MCF 10A (cell line): ENCODE data around the gene POLA1. TPM values are rescaled to one million over a fixed set of nuclear protein-coding genes. Genes with fewer than 3 reads are reported as not detected.

Source experiments
- BruUV-seq: library from RNA; stranded (reverse); fragments of 400-500 nt; replicated peaks from 2 replicates; lab custom pipeline; 2021; lab: Mats Ljungman, UMichigan
- CTCF ChIA-PET: fragments of 300-600 bp; sonication (Branson Sonifier 250); formaldehyde crosslinking; extraction: SDS; loops from one replicate; lab custom pipeline; 2021; ENCODE audit warnings: antibody characterized with exemption, inconsistent platforms; lab: Yijun Ruan, JAX
- POLR2A ChIA-PET: fragments of 300-600, 350-650 bp; sonication (Branson Sonifier 250); formaldehyde crosslinking; extraction: SDS; loops from one replicate; lab custom pipeline; 2020; ENCODE audit warnings: antibody characterized with exemption, inconsistent platforms; lab: Yijun Ruan, JAX
- DNase-seq: peaks from one replicate; pipeline ENCODE4 v3.0.0-alpha.2; 2018; ENCODE audit not compliant: unreplicated experiment
- H3K27ac Mint-ChIP-seq: one replicate; pipeline ENCODE4 v1.8.0; 2022; ENCODE audit warnings: mild to moderate bottlenecking, low read depth, mixed read lengths; ENCODE audit not compliant: unreplicated experiment
- H3K27me3 Mint-ChIP-seq: one replicate; pipeline ENCODE4 v1.8.0; 2022; ENCODE audit warnings: mixed read lengths; ENCODE audit not compliant: insufficient read depth, unreplicated experiment
- H3K36me3 Mint-ChIP-seq: one replicate; pipeline ENCODE4 v1.8.0; 2022; ENCODE audit warnings: mild to moderate bottlenecking, moderate library complexity, mixed read lengths; ENCODE audit not compliant: insufficient read depth, unreplicated experiment
- H3K4me1 Mint-ChIP-seq: one replicate; pipeline ENCODE4 v1.8.0; 2022; ENCODE audit warnings: mixed read lengths; ENCODE audit not compliant: insufficient read depth, unreplicated experiment
- H3K4me3 Mint-ChIP-seq: one replicate; pipeline ENCODE4 v1.8.0; 2022; ENCODE audit warnings: mild to moderate bottlenecking, moderate library complexity, mixed read lengths; ENCODE audit not compliant: unreplicated experiment
- H3K9me3 Mint-ChIP-seq: one replicate; pipeline ENCODE4 v1.8.0; 2022; ENCODE audit warnings: mixed read lengths; ENCODE audit not compliant: unreplicated experiment
- intact Hi-C: fragments of 100-400 bp; cut with micrococcal nuclease; formaldehyde crosslinking; loops from 2 replicates; pipeline ENCODE4 v1.14.1; 2022
- total RNA-seq: library from RNA; stranded (reverse); gene quantifications from 2 replicates; pipeline ENCODE4 v1.2.3, GENCODE V29; 2022
- TF ChIP-seq, protein P1 (sequence below): fragments of 200-600 bp; IDR thresholded peaks from one replicate; pipeline ENCODE4 v1.8.0; 2022; ENCODE audit warnings: antibody characterized with exemption, mild to moderate bottlenecking; ENCODE audit not compliant: unreplicated experiment

POLA1 gene
- total RNA-seq, 1 experiment from 2014 or later: 9.8 TPM

- no peaks in the 10 kb centered on the region for H3K9me3 Mint-ChIP-seq
- no peak overlapping the region for H3K4me3 Mint-ChIP-seq
- H3K36me3 Mint-ChIP-seq: no peaks in the 10 kb centered on the region
- H3K4me1 Mint-ChIP-seq: no peaks in the 10 kb centered on the region
- peaks cover 29% of the 10 kb centered on the region for H3K27me3 Mint-ChIP-seq
- BruUV-seq: no TSS peak
- ChIA-PET CTCF (no interaction called here), POLR2A (no interaction called here)
- no peak for DNase-seq
- intact Hi-C loops: no loop called here
- no peak overlapping the region for H3K27ac Mint-ChIP-seq
- TF ChIP-seq, protein P1, sequence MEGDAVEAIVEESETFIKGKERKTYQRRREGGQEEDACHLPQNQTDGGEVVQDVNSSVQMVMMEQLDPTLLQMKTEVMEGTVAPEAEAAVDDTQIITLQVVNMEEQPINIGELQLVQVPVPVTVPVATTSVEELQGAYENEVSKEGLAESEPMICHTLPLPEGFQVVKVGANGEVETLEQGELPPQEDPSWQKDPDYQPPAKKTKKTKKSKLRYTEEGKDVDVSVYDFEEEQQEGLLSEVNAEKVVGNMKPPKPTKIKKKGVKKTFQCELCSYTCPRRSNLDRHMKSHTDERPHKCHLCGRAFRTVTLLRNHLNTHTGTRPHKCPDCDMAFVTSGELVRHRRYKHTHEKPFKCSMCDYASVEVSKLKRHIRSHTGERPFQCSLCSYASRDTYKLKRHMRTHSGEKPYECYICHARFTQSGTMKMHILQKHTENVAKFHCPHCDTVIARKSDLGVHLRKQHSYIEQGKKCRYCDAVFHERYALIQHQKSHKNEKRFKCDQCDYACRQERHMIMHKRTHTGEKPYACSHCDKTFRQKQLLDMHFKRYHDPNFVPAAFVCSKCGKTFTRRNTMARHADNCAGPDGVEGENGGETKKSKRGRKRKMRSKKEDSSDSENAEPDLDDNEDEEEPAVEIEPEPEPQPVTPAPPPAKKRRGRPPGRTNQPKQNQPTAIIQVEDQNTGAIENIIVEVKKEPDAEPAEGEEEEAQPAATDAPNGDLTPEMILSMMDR: no peak
Measured at GRCh38 chrX:24988314-24988713, 294.6 kb downstream of the POLA1 start.

DNA sequence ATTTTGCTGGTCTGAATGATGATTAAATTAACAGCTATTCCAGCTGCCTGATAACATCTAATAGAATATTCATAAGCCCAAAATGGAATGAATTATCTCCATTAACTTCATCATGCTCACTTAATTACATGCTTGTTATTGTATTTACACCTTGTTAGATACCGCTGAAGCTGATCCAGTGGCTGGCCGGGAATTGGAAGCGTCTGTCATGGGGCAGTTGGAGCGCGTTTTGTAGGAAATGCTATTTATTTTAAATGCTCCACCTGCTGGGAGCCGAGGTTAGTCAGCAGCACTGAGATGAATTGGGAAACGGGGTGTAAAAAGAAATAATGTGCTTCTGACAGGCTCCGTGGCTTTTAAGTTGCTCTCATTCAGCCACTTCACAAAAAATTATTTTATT, 296.8 kb downstream of the POLA1 start:
- CTCF ChIA-PET: no interaction called here
- Mint-ChIP-seq H3K27ac (no peak overlapping the region), H3K9me3 (no peaks in the 10 kb centered on the region), H3K4me1 (no peaks in the 10 kb centered on the region), H3K27me3 (peaks cover 18% of the 10 kb centered on the region), H3K4me3 (no peak overlapping the region), H3K36me3 (no peaks in the 10 kb centered on the region)
- intact Hi-C loops: no loop called here
- BruUV-seq: no TSS peak
- POLR2A ChIA-PET: no interaction called here
- no peak for DNase-seq
- TF ChIP-seq, protein P1: no peak

DNA sequence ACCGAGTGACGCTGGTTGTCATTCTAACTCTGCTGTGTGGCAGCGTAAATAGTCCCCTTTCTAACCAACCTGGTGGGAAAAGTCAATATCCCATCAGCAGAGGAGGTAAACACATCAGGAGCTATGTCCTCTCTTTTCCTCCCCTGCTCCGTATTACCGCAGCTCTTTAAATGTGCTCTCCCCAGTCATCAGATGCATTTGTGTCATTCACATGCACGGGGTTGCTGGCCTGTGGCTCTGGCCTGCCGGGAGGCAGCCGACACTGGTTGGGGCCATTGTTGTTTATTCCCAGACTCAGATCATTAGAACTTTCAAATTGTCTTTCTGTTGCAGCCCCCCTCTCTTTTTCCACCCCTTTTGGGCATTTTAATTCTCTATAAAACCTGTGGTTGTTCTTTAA, 300.2 kb downstream of the POLA1 start:
- peaks cover 23% of the 10 kb centered on the region for H3K27me3 Mint-ChIP-seq
- intact Hi-C loops: no loop called here
- no peaks in the 10 kb centered on the region for H3K9me3 Mint-ChIP-seq
- CTCF ChIA-PET: no interaction called here
- BruUV-seq: no TSS peak
- H3K4me1 Mint-ChIP-seq: no peaks in the 10 kb centered on the region
- no peaks in the 10 kb centered on the region for H3K36me3 Mint-ChIP-seq
- TF ChIP-seq, protein P1: no peak
- DNase-seq: no peak
- POLR2A ChIA-PET: no interaction called here
- no peak overlapping the region for H3K4me3 Mint-ChIP-seq
- no peak overlapping the region for H3K27ac Mint-ChIP-seq

DNA sequence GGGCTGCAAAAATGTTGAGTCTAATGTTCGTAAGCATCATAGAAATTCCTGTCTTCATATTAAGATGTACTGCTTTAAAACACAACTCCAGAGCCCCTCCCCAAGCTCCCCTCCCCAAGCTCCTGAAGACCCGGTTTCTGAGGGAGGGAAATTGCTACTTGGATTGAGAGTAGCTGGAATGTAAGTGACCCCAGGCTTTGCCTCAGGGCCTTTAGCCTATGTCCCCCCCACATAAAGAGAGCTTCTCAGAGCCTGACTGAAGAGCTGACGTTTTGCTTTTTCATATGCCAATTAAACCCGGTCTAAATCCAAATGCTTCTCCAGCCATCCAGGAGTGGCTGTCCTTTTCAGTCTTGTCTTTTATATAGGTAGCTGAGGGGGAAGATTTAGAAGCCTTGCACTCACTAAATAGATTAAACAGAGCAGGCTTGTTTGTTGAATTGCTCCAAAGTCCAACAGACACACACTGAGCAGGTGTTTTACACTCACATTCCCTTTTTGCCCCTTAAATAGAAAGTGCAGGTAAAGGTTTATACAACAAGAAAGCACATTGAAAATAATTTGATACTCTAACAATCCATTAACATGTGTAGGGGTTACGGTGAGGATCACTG, 302.5 kb downstream of the POLA1 start:
- Mint-ChIP-seq H3K27me3 (peaks cover 21% of the 10 kb centered on the region), H3K36me3 (no peaks in the 10 kb centered on the region), H3K4me3 (no peak overlapping the region), H3K4me1 (no peaks in the 10 kb centered on the region), H3K9me3 (no peaks in the 10 kb centered on the region), H3K27ac (no peak overlapping the region)
- ChIA-PET POLR2A (no interaction called here), CTCF (no interaction called here)
- DNase-seq: no peak
- intact Hi-C loops: no loop called here
- BruUV-seq: no TSS peak
- TF ChIP-seq, protein P1: no peak
